HCT116 (cell line): ENCODE data around the gene C10orf90.

Experiments
- POLR2A ChIP-seq: IDR thresholded peaks from 2 replicates; pipeline ENCODE4 v1.7.0; 2011; ENCODE audit warnings: borderline replicate concordance; ENCODE audit not compliant: insufficient read depth, insufficient read length; ENCODE audit errors: extremely low read depth
- TF ChIP-seq, protein P1 (sequence below), 3 experiments: fragments of 200-600 bp in 1 of 3; sonication (generic) in 1 of 3; IDR thresholded peaks in 2 of 3; conservative IDR thresholded peaks in 1 of 3; 2 replicates each; pipeline ENCODE4 v1.5.1; 2012 to 2017; ENCODE audit warnings: low read depth in 2 of 3, low read length in 2 of 3, antibody characterized with exemption in 1 of 3, borderline replicate concordance in 1 of 3, control low read depth in 1 of 3, mild to moderate bottlenecking in 1 of 3, mixed read lengths in 1 of 3, mixed run types in 1 of 3, moderate library complexity in 1 of 3; ENCODE audit not compliant: insufficient read depth in 1 of 3

DNA sequence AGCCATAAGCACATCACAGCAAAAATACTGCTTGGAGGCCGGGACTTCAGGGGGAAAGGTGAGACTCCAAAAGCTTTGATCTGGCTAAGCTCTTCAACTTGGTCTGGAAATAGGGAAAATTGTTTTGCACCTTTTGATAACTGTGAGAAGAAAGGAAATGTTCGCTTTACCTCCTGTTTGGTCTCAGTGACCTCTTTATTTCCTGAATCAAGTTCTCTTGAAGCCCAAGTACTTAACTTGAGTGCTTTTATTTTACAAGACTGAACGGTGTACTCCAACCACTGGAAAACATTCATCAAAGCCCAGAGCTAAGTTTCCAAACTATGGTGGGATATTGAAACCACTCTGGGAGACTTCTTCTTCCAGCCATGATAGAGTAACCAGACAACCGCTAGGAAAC, 5.3 kb downstream of the C10orf90 start:
- TF ChIP-seq, protein P1, sequence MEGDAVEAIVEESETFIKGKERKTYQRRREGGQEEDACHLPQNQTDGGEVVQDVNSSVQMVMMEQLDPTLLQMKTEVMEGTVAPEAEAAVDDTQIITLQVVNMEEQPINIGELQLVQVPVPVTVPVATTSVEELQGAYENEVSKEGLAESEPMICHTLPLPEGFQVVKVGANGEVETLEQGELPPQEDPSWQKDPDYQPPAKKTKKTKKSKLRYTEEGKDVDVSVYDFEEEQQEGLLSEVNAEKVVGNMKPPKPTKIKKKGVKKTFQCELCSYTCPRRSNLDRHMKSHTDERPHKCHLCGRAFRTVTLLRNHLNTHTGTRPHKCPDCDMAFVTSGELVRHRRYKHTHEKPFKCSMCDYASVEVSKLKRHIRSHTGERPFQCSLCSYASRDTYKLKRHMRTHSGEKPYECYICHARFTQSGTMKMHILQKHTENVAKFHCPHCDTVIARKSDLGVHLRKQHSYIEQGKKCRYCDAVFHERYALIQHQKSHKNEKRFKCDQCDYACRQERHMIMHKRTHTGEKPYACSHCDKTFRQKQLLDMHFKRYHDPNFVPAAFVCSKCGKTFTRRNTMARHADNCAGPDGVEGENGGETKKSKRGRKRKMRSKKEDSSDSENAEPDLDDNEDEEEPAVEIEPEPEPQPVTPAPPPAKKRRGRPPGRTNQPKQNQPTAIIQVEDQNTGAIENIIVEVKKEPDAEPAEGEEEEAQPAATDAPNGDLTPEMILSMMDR (IDR thresholded peaks at IDR 0.05 in 2 of 3, conservative IDR thresholded peaks at IDR 0.05 in 1 of 3; ENCODE audit: borderline replicate concordance in 1 of 3, insufficient read depth in 1 of 3, low read depth in 2 of 3, low read length in 2 of 3), result no peak
- no peak for TF ChIP-seq POLR2A
